Activated B cell treated with CpG ODN at 0.5 μM for 24 hours (primary cell): ENCODE results near the gene CD274. TPM values are rescaled to one million over a fixed set of nuclear protein-coding genes. Genes with fewer than 3 reads are reported as not detected.
A peak's percentile ranks its signal among the peaks of the same experiment; 100 is the strongest.

Experiments used
- ATAC-seq: fragments of 200-7000 bp; cut with Tn5 transposase; one replicate; pipeline ENCODE4 v1.10.0; 2021; ENCODE audit warnings: low read depth, mild to moderate bottlenecking, moderate library complexity
- CTCF ChIA-PET: fragments of 350-600 bp; sonication (Branson Sonifier 250); formaldehyde crosslinking; loops from one replicate; lab custom pipeline; 2021; ENCODE audit warnings: antibody characterized with exemption; lab: Charles Lee
- POLR2A ChIA-PET: fragments of 350-600 bp; sonication (Branson Sonifier 250); formaldehyde crosslinking; loops from one replicate; lab custom pipeline; 2021; ENCODE audit warnings: antibody characterized with exemption; lab: Charles Lee
- DNase-seq: peaks from one replicate; pipeline ENCODE4 v3.0.0; 2022
- H3K27ac Mint-ChIP-seq: one replicate; pipeline ENCODE4 v1.8.0; 2020; ENCODE audit warnings: mixed read lengths
- H3K27me3 Mint-ChIP-seq: one replicate; pipeline ENCODE4 v1.8.0; 2021; ENCODE audit warnings: mixed read lengths
- H3K36me3 Mint-ChIP-seq: one replicate; pipeline ENCODE4 v1.8.0; 2021; ENCODE audit warnings: low read depth, mixed read lengths
- H3K4me1 Mint-ChIP-seq: one replicate; pipeline ENCODE4 v1.8.0; 2021; ENCODE audit warnings: mixed read lengths
- H3K4me3 Mint-ChIP-seq: one replicate; pipeline ENCODE4 v1.8.0; 2020; ENCODE audit warnings: mild to moderate bottlenecking, mixed read lengths
- H3K9me3 Mint-ChIP-seq: one replicate; pipeline ENCODE4 v1.8.0; 2020; ENCODE audit warnings: mixed read lengths
- intact Hi-C: fragments of 100-400 bp; cut with micrococcal nuclease; formaldehyde crosslinking; loops from one replicate; pipeline ENCODE4 v1.15.1; 2024
- total RNA-seq: library from RNA; stranded (reverse); gene quantifications from 2 replicates; pipeline ENCODE4 v1.2.3, GENCODE V29; 2022
- TF ChIP-seq, protein P1 (sequence below): fragments of 200-600 bp; IDR thresholded peaks from one replicate; pipeline ENCODE4 v1.8.0; 2022; ENCODE audit warnings: antibody characterized with exemption, mild to moderate bottlenecking

The CD274 gene
- total RNA-seq, 1 donor from 2014 or later = 48.9 TPM

DNA sequence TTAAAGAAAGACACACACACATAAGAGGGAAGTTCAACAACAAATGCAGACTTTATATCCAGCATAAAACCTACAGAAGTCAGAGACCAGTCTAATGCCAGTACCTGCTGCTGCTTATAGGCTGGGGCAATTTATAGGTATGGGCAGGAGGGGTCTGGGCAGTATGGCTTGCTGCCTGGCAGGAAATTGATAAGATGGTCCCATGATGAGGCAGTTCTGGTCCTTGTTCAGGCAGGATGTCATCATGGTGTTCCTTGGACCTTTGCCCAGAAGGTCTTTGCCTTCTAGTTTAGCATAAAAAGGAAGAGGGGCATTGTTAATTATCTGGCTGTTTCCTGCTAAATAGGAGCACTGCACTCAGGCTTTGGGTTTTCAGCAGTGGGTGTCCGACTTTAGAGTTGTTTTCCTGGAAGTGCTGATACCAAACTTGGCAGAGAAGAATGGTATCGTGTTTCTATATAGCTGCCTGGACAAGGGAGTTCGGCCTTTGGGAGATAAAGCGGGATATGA, 49.6 kb downstream of the CD274 start:
- intact Hi-C loops = no loop called here
- Mint-ChIP-seq H3K4me3 (no peak overlapping the region), H3K9me3 (no peaks in the 10 kb centered on the region), H3K4me1 (no peaks in the 10 kb centered on the region), H3K36me3 (no peaks in the 10 kb centered on the region), H3K27ac (no peak overlapping the region), H3K27me3 (no peaks in the 10 kb centered on the region)
- POLR2A ChIA-PET = no interaction called here
- DNase-seq (no peak), ATAC-seq (no peak)
- TF ChIP-seq, protein P1, sequence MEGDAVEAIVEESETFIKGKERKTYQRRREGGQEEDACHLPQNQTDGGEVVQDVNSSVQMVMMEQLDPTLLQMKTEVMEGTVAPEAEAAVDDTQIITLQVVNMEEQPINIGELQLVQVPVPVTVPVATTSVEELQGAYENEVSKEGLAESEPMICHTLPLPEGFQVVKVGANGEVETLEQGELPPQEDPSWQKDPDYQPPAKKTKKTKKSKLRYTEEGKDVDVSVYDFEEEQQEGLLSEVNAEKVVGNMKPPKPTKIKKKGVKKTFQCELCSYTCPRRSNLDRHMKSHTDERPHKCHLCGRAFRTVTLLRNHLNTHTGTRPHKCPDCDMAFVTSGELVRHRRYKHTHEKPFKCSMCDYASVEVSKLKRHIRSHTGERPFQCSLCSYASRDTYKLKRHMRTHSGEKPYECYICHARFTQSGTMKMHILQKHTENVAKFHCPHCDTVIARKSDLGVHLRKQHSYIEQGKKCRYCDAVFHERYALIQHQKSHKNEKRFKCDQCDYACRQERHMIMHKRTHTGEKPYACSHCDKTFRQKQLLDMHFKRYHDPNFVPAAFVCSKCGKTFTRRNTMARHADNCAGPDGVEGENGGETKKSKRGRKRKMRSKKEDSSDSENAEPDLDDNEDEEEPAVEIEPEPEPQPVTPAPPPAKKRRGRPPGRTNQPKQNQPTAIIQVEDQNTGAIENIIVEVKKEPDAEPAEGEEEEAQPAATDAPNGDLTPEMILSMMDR = no peak
- CTCF ChIA-PET = no interaction called here

DNA sequence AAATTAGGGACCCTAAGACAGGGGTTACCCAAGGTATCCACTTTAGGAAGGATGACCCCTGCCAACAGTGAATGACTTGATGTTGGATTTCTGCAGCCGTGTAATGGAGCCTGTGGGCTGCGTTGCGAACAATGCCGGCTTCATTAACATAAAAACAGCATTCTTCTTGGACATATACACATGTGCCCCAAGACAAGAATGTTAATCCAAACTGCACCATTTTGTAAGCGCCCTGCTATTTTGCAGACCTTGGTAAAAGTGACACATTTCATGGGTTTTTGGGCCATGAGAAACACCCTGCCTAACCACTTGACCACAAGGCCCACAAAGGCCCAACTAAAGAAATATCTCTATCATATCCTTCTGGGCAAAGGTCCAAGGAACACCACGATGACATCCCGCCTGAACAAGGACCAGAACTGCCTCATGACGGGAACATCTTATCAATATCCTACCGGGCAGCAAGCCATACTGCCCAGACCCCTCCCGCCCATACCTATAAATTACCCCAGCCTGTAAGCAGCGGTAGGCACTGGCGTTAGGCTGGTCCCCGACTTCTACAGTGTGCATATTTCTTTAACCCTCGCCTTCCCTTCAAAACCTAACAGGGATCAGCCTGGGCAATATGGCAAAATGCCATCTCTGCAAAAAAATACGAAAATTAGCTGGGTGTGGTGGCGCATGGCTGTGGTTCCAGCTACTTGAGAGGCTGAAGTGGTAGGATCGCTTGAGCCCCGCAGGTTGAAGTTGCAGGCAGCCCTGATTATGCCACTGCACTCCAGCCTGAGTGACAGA, 50.3 kb downstream of the CD274 start:
- ATAC-seq (no peak), DNase-seq (no peak)
- ChIA-PET CTCF (no interaction called here), POLR2A (interaction anchor here (0.6 kb wide), 1 partner anchor 100 kb away, joined by 5 read pairs; no protein-coding TSS in a partner anchor)
- no peak overlapping the region for H3K27ac Mint-ChIP-seq
- no peaks in the 10 kb centered on the region for H3K27me3 Mint-ChIP-seq
- H3K4me1 Mint-ChIP-seq = no peaks in the 10 kb centered on the region
- H3K36me3 Mint-ChIP-seq = no peaks in the 10 kb centered on the region
- intact Hi-C loops = no loop called here
- TF ChIP-seq, protein P1 = no peak
- H3K4me3 Mint-ChIP-seq = no peak overlapping the region
- H3K9me3 Mint-ChIP-seq = no peaks in the 10 kb centered on the region

DNA sequence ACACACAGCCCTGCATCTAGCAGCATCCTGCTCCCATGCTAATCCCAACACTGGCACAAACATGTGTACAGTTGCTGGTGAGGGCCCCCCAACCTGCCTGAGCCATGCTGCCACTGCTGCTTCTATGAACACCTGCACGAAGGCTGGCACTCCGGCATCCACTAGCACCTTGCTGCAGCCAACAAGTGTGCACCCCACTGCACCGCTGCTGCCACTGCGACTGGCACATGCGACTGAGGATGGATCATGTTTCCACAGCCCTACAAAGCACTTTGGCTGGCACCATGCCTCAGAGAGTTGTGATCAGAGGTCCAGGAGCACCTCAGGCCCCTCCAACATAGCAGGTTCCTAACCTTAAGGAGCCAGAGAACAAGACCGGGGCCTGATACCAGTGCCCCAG, 52.2 kb downstream of the CD274 start:
- CTCF ChIA-PET = no interaction called here

DNA sequence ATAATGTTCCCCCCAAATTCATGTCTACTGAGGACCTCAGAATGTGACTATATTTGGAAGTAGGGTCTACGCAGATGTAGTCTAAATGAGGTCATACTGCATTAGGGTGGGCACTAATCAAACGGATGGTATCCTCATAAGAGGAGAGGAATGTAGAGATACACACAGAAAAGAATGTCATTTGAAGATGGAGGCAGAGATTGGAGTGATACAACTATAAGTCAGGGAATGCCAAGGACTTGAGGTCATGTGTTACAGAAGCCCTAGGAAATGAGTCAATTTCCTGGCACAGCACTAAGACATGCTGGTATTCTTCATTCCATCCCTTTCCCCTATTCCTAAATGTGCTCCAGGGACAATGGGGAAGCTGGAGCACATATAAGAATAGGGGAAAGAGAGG, 59.2 kb downstream of the CD274 start:
- CTCF ChIA-PET = interaction anchor here (0.8 to 2.3 kb wide), 4 partner anchors 28 to 80 kb away, joined by 3 to 9 read pairs (median 8); partner anchors contain the start of gene CD274
- H3K4me1 Mint-ChIP-seq = peaks cover 54% of the 10 kb centered on the region
- DNase-seq (no peak), ATAC-seq (no peak)
- peak overlapping the region; percentile 77 for H3K4me3 Mint-ChIP-seq
- no peaks in the 10 kb centered on the region for H3K9me3 Mint-ChIP-seq
- no peaks in the 10 kb centered on the region for H3K27me3 Mint-ChIP-seq
- H3K36me3 Mint-ChIP-seq = no peaks in the 10 kb centered on the region
- TF ChIP-seq, protein P1 = no peak
- intact Hi-C loops = no loop called here
- H3K27ac Mint-ChIP-seq = peak overlapping the region; percentile 89
- POLR2A ChIA-PET = interaction anchor here (0.9 to 2.3 kb wide), 5 partner anchors 9 to 77 kb away, joined by 3 to 18 read pairs (median 3); no protein-coding TSS in a partner anchor

More for the DNA sequence above, 52.2 kb downstream of the CD274 start:
- intact Hi-C loops = no loop called here
- no peak overlapping the region for H3K27ac Mint-ChIP-seq
- TF ChIP-seq, protein P1 = no peak
- ATAC-seq = no peak
- no peaks in the 10 kb centered on the region for H3K36me3 Mint-ChIP-seq
- no peaks in the 10 kb centered on the region for H3K27me3 Mint-ChIP-seq
- DNase-seq = no peak
- no peaks in the 10 kb centered on the region for H3K4me1 Mint-ChIP-seq
- no peaks in the 10 kb centered on the region for H3K9me3 Mint-ChIP-seq
- POLR2A ChIA-PET = interaction anchor here (0.5 kb wide), 1 partner anchor 506 kb away, joined by 3 read pairs; a partner anchor contains a TSS
- H3K4me3 Mint-ChIP-seq = no peak overlapping the region
